ENCODE measurements around the gene LAYN.

LAYN gene

GRCh38 chr11:111598559-111598958 is 58.0 kb downstream of the LAYN start:
- no peak for DNase-seq

GRCh38 chr11:111601636-111601978 is 61.1 kb downstream of the LAYN start:
- DNase-seq, result no peak

- peak; percentile 93 for DNase-seq
Observed at GRCh38 chr11:111601979-111602864, 61.7 kb downstream of the LAYN start, which contains the start of gene SIK2. Gene SIK2, plus strand, starts transcription at chr11:111602449. Its CDS starts 115 bp downstream, at chr11:111602564.

GRCh38 chr11:111602865-111603610 is 62.5 kb downstream of the LAYN start:
- DNase-seq, result peak; percentile 63

GRCh38 chr11:111603611-111604130 is 63.2 kb downstream of the LAYN start:
- DNase-seq, result no peak

- no peak for DNase-seq
Observed at GRCh38 chr11:111604392-111605009, 64.0 kb downstream of the LAYN start.

- no peak for DNase-seq
Observed at GRCh38 chr11:111605681-111606080, 65.2 kb downstream of the LAYN start.

- DNase-seq, result no peak
Observed at GRCh38 chr11:111606986-111607385, 66.5 kb downstream of the LAYN start.

GRCh38 chr11:111607751-111608150 is 67.2 kb downstream of the LAYN start:
- no peak for DNase-seq

Measured in NK-92 treated with Interleukin-12 subunit alpha and Interleukin-12 subunit beta, amount 100 ng/mL, for 24 hours (cell line).